SW 1271 (cell line): ENCODE data around the gene RPS29.
A peak's percentile ranks its signal among the peaks of the same experiment; 100 is the strongest.
"Not testable (repeated sequence)": the region's sequence is repeated elsewhere in the genome, so short reads cannot be mapped to it uniquely, and the experiment has no call there.

Experiments
- DNase-seq, 2 experiments: peaks; one replicate each; lab custom pipeline; 2025; lab: John Stamatoyannopoulos, UW

RPS29 gene

DNA sequence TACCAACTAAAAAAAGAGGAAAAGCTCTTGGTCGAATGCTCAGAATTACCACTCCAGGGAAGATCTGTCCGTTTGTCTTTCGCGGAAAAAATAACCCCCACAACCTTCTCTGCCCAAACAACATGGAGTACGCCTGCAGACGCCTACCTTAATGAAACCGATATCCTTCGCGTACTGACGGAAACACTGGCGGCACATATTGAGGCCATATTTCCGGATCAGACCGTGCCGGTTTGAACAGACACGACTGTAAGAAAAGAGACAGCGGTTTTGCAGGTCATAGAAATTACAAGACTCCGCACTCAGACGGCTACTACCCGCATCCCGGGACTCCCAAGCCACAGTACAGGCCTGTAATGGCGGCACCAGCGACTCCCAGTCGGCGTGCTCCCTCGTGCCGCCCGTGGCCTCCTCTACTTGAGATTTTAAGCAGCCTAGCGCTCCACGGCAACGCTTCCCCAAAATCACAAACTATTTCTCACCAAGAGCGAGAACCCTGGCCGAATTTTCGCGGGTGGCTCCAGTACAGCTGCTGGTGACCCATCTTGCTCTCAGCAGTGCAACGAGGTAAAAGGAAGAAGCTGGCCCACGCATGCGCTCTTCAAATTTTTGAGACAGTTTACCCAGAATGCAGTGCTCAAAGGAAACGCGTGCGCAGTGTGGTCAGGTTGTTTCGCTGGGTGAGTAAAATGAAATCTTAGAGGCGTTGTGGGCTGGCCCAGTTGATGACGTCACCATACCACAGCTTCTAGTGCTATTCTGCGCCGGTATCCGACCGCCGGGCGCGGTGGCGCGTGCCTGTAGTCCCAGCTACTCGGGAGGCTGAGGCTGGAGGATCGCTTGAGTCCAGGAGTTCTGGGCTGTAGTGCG lies at the start of gene RPS29:
Gene RPS29, minus strand, starts transcription at position 578 of the 870 bp plus-strand sequence. Its CDS starts 34 bp downstream, at position 544.
- DNase-seq, result peak; percentile 92 to 99

DNA sequence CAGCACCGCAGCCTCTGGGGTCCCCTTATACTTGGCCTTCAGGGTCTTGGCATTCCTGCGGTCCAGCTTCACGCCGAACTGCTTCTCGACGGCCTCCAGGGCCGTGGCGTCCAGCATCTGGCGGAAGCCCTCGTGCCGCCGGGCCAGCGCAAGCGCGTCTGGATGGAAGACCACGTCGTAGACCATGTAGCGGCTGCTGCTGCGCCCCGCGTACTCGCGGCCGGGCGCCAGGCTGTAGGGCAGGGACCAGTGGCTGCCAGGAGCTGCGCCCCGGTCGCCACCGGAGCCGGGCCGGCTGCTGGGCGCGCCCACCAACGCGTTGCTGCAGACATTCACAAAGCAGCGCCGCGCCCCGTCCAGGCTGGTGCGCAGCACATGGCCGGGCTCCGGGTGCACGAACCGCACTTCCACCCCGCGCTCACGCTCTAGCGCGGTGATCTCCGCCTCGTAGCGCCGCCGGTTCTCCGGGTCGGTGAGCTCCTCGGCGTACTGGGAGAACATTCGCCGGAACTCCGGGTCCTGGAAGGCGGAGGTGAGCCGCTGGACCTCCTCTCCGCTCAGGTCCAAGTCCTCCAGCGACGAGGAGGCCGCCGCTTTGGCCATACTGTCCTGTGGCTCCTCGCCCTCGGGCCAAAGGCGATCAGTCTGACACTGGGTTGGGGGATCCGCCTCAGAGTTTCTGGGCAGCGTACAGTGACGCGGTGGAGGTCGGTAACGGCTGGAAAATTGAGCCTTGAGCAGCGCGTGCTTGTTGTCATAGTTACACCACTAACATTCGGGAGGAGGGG lies 48.6 kb upstream of the RPS29 start, which contains the start of gene DNAAF2:
Gene DNAAF2, minus strand, starts transcription at position 698 of the 788 bp plus-strand sequence. Its CDS starts 95 bp downstream, at position 603.
- DNase-seq, result peak in 1 of 2 experiments; percentile 69

DNA sequence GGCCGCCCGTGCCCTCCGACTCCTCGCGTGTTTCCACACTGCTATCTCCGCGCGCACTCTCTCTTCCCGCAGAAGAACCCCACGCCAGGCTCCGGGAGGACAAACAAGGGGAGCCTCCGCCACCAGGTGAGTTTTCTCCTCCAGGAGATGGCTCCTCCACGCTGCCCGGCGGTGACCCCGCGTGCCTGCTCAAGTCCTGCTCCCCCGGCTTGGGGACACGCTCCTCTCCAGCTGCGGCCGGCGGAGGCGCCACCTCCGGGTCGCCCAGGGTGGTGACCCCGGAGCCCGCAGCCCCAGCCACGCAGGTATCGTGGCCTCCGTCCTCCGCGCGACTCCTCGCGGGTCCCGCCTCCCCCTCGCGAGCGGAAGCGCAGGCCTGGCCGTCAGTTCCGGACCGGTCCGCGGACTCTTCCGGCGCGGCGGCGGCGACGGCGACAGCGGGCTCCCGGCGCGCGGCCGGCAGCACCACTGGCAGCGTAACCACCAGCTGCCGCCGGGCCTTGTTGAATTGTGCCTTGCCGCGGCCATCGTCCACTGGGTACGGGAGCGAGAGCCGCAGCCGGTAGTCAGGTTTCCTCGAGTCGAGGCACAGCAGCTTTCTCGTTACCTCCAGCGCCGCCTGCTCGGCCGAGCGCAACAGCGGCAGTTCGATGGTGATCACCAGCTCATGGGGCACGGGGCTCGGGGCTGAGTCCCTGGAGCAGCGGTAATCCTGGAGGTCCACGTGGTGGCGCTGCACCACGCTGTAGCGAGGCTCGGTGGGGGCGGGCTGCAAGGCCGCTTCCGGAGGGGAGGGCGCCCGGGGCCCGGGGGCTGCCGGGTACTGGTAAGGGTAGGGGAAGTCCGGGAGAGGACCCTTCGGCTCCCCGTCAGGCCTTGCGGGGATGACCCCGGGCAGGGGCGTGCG lies 47.7 kb upstream of the RPS29 start:
- DNase-seq, result peak; percentile 78 to 91

DNA sequence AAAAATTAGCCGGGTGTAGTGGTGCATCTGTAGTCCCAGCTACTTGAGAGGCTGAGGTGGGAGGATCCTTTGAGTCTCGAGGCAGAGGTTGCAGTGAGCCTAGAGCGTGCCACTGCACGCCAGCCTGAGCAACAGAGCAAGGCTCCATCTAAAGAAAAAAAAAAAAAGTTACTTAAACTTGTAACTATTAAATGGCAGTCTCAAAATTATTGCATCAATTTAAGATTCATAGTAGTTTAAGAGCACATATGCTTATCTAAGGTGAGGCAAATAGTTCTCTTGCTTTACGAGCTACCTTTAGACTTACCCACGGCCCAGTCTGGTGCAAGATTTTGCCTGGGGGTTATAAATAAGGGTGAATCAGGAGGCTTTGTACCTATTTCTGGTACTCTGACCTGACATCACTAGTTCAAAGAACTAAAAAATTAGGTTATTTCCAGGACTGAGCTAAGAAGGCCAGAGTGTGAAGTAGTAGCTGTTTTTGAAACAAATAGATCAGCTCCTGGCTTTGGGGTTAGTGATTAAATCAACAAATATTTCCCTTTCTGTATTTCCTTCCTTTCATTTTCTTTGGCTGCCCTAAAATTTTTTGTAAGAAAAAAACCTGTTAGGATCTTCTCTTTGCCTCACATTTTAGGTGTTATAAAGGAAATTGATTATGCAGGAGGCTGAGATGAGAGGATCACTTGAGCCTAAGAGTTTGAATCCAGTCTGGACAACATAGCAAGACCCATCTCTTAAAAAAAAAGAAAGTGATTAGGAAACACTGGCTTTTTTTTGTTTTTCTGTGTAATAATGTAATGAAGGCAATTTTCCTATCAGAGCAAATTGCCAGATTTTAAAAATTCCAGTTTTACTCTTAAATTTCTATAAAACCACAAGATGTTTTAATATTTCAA lies 38.0 kb upstream of the RPS29 start:
- DNase-seq, result no peak

DNA sequence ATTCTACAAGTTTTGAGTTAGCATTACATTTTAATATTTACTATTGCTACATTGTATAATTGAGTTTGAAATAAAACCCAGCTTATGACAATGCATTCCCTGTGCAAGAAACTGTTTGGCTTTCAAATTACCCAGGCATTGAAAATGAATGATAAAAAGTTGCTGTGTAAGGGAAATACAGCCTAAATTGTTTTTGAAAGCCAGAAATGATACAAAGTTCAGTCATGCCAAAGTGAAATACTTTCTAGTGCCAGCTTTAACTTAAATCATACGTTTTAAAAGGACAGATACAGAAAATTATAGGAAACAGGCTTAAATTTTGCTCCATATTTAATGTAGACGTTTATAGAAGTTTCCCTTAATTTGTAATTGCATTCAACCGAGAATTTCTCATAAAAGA lies 37.2 kb upstream of the RPS29 start:
- DNase-seq, result no peak

DNA sequence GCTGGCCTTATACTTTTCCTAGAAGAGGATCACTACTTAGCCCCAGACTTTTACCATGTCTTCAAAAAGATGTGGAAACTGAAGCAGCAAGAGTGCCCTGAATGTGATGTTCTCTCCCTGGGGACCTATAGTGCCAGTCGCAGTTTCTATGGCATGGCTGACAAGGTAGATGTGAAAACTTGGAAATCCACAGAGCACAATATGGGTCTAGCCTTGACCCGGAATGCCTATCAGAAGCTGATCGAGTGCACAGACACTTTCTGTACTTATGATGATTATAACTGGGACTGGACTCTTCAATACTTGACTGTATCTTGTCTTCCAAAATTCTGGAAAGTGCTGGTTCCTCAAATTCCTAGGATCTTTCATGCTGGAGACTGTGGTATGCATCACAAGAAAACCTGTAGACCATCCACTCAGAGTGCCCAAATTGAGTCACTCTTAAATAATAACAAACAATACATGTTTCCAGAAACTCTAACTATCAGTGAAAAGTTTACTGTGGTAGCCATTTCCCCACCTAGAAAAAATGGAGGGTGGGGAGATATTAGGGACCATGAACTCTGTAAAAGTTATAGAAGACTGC lies 35.9 kb upstream of the RPS29 start:
- no peak for DNase-seq

DNA sequence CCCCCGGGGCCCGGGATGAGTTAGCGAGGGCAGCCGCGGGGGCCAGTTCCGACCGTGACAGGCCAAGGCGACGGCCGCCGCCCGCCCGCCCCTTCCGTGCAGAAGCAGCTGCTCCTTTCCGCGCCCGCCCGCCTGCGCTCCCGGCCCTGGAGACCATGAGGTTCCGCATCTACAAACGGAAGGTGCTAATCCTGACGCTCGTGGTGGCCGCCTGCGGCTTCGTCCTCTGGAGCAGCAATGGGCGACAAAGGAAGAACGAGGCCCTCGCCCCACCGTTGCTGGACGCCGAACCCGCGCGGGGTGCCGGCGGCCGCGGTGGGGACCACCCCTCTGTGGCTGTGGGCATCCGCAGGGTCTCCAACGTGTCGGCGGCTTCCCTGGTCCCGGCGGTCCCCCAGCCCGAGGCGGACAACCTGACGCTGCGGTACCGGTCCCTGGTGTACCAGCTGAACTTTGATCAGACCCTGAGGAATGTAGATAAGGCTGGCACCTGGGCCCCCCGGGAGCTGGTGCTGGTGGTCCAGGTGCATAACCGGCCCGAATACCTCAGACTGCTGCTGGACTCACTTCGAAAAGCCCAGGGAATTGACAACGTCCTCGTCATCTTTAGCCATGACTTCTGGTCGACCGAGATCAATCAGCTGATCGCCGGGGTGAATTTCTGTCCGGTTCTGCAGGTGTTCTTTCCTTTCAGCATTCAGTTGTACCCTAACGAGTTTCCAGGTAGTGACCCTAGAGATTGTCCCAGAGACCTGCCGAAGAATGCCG lies 35.1 kb upstream of the RPS29 start:
- DNase-seq, result peak; percentile 18 to 58

DNA sequence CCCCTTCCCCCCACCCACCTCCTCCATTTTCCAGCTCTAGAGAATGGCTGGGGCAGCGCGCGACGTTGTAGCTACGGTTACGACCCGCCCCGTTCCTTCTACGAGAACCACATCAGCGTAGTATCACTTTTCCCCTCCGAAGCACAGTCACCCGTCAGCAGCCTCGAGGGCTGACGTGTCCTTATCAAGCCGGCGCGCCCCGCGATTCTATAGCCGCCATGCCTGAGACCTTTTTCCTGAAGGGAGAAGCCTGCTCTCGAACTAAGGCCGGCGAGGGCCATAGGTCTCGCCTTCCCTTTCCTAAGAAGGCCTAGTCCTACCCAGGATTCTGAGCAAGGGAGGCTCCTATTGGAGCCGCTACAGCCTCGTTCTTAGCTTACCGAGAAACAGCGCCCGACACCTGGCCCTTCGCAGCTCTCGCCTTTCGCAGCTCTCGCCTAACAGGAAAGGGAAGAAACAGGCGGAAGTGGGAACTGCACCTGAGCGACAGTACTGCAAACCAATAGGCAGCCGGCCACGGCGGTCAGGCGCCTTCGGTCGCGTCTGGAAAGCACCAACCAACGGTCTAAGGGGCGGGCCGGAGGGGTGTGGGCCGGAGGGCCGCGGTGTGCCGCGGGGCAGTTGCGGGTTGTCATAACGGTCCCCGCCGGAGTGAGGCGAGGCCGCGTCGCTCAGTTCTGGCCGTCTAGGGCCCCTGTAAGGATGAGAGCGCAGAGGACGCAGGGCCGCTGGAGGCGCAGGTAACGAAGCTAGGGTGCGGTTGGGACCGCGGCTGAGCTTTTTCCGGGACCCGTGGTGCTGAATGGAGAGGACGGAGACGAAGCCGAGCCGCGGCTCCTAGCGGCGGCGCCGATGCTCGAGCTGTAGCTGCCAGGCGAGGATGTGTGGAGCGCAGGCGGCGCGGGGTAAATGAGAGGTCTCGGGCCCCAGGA lies 34.3 kb upstream of the RPS29 start, which contains the start of the genes MGAT2 and RPL36AL:
Gene MGAT2, plus strand, starts transcription at position 618 of the 932 bp plus-strand sequence. CDS start 470 bp downstream, outside the sequence.
Gene RPL36AL, minus strand, starts transcription at position 445 of the 932 bp plus-strand sequence. CDS start 1,522 bp downstream, outside the sequence.
- peak; percentile 90 to 98 for DNase-seq

DNA sequence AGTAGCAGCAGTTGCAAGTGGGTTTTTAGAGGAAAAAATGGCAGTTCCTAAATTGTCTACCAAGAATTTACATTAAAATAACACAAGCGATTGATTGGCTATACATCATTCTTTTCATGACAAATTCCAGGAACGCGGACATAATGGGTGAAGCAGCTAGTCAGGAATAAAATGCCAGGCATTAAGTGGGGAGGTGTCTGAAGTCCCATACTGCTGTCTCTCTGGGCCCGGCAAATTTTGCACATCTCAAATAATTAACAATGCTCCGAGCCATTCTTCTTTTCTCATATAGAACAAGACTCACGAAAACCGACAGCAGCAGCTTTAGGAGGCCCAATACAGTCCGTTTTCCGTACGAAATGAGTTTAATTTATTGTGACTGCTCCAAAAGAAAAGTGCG lies 33.5 kb upstream of the RPS29 start:
- no peak for DNase-seq

DNA sequence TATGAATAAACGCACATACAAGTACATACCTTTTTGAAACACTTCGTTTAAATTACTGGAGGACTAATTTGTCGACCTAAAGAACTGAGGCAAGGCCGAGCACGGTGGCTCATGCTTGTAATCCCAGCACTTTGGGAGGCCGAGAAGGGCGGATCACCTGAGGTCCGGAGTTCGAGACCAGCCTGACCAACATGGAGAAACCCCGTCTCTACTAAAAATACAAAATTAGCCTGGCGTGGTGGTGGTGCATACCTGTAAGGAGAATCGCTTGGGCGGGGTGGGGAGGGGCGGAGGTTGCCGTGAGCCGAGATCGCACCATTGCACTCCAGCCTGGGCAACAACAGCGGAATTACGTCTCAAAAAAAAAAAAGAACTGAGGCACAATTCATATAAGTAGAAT lies 33.1 kb upstream of the RPS29 start:
- DNase-seq, result not testable (repeated sequence)

DNA sequence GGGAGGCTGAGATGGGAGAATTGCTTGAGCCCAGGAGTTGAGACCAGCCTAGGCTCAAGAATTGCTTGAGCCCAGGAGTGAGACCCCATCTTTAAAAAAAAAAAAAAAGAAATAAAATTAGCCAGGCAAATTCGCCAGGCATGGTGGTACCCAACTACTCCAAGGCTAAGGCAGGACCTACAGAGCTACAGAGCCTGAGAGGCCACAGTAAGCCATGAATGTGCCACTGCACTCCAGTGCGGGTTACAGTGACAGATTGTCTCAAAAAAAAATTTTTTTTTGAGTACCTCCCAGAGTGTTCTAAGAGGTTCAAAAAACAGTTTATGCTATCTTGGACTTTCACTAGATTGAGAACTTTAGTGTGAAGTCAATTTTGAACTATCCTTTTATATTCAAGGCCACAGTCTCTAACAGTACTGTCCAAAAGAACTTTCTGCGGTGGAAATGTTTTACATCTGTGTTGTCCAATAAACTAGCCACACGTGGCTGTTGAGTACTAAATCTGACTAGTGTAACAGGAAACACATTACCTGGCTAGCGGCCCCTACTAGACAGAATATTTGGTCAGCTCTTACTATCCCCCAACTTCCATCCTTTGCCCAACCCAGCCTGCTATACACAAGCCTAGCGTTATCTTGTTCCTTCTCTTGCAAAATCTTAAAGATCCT lies 31.8 kb upstream of the RPS29 start:
- no peak for DNase-seq

DNA sequence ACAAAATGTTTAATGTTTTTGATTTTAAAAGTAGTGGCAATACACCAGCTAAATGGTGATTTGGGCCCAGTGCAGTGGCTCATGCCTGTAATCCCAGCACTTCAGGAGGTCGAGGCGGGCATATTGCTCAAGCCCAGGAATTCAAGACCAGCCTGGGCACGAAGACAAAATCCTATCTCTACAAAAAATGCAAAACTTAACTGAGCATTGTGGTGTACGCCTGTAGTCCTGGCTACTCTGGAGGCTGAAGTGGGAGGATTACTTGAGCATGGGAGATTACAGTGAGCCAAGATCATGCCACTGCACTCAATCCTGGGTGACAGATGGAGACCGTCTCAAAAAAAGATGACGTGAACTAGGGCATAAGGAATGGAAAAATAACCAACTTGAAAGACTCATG lies 29.6 kb upstream of the RPS29 start:
- no peak for DNase-seq

DNA sequence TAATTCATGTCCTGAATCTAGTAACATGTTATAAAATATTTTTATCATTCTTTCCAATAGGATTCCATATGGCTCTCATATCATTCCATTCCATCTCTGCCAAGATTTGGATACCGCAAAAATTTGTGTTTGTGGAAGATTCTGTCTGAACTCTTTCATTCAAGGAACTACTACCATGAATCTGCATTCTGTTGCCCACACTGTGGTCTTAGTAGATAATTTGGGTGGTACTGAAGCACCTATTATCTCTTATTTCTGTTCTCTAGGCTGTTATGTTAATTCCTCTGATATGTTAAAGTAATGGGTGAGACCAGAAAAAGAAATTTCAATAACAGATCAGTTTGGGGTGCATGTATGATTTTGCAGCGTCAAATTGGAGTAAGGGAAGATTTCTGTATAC lies 28.0 kb upstream of the RPS29 start:
- DNase-seq, result no peak

DNA sequence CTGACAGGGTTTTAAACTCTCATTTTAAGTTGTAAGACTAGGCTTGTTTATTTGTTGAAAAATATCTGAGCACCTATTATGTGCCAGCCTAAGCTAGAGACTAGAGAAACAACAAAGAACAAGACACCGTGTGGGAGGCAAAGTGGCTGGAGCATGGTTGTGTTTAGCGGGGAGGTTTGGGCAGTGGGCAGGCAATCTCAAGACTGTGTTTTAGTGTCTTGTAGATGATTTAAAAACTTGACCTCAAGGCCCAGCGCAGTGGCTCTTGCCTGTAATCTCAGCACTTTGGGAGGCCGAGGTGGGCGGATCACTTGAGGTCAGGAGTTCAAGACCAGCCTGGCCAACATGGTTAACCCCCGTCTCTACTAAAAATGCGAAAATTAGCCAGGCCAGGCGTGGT lies 26.5 kb upstream of the RPS29 start:
- DNase-seq, result no peak

DNA sequence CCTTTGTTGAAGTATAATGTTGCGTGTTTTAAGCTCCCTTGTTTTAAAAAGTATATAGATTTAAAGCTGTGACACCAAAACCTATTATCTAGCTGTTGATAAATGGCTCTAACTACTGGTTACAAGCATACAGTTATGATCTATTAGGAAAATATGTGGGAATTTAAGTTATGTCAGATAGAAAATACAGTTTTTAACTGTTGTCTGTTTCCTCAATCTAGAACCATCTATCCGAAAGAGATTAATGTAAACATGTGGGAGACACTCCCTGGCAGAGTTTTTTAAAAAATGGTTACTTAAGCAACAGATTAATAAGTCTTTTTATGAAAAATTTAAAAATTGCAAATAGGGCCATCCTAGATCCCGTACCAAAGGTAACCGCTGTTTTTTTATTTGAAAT lies 26.1 kb upstream of the RPS29 start:
- no peak for DNase-seq

DNA sequence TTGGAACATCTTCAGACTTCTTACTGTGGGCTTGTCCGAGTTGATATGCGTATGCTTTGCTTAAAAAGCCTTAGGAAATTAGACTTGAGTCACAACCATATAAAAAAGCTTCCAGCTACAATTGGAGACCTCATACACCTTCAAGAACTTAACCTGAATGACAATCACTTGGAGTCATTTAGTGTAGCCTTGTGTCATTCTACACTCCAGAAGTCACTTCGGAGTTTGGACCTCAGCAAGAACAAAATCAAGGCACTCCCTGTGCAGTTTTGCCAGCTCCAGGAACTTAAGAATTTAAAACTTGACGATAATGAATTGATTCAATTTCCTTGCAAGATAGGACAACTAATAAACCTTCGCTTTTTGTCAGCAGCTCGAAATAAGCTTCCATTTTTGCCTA lies 21.4 kb upstream of the RPS29 start:
- DNase-seq, result no peak

DNA sequence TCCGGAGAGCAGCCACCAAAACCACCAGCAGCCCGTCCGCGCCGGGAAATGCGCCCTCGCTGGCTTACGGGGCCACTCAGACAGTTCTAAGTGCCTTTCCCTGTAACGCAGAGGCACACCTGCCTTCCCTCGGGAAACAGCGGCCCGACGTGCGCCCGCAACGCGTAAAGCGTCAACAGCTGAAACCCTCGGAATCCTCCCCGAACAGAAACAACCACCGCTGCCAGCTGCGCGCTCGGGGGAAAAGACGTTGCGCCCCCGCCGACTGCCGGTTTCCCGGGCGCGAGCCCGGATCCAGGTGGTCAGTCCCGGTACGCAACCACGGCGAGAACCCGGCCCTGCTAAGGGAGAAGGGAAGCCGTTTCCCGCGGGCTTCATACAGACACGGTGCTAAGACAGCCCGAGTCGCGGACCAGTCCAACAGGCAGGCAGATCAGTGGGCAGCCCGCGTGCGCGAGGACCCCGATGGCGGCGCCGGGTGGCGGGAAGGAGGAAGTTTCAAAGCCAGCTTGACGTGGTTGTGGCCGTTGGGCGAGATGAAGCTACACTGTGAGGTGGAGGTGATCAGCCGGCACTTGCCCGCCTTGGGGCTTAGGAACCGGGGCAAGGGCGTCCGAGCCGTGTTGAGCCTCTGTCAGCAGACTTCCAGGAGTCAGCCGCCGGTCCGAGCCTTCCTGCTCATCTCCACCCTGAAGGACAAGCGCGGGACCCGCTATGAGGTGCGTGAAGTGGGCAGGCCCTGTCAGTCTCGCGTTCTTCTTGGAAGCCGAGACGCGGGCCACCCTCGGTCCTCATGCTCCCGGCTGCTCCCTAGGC lies 12.5 kb upstream of the RPS29 start, which contains the start of gene LRR1:
Gene LRR1, plus strand, starts transcription at position 456 of the 816 bp plus-strand sequence. Its CDS starts 81 bp downstream, at position 537.
- DNase-seq, result peak; percentile 65 to 84
